ENCODE measurements around the gene PRKACA. TPM values are rescaled to one million over a fixed set of nuclear protein-coding genes. Genes with fewer than 3 reads are reported as not detected.

PRKACA gene
- total RNA-seq, 1 experiment from 2014 or later = 36.0 TPM

DNA sequence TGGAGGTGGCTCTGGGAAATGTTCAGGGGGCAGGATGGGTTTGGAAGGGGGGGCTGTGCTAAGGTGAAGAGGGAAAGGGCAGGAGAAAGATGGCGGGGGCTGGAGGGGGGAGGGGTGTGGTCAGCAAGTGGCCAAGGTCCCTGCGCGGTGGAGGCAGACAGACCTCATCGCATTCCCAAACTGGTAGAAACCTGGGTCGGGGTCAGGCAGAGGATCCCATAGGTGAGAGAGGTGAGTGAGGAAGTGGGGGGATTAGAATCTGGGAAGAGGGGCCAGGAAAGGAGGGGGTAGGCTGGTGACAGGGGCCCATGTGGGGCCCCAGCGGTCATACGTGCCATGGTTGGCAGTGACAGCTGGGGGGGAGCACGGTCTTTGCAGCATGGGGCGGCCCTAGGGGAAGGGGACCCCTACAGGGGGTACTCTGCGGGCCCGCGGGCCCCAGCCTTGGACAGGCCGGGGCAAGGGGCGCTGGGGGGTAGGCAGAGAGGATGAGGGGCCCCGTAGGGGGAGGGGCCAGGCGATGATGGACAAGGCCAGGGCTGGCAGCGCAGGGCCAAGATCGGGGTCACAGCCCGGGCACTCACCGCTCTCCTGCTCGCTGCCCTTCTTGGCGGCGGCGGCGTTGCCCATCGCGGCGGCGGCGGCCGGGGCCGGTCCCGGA is 514 bp downstream of the PRKACA start:
- DNase-seq (ENCODE audit: low read depth) = peak; percentile 22

DNA sequence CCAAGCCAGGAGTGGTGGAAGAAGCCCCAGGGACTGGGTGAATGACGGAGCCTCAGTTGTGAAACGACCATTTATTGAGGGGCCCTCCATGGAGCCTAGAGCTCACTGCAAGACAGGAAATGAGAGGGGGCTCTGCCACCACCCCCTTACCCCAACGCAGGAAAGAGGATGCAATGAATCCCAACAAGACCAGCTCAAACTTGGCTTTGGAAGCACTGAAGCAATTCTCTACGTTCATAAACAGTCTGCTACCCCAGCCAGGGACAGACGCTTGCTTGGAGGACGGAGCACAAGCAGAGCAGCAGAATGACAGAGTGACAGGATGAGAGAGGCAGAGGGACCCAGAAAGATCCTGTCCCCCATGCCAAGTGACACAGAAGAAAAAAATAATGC is 1.0 kb downstream of the PRKACA start:
- DNase-seq (ENCODE audit: low read depth) = no peak

DNA sequence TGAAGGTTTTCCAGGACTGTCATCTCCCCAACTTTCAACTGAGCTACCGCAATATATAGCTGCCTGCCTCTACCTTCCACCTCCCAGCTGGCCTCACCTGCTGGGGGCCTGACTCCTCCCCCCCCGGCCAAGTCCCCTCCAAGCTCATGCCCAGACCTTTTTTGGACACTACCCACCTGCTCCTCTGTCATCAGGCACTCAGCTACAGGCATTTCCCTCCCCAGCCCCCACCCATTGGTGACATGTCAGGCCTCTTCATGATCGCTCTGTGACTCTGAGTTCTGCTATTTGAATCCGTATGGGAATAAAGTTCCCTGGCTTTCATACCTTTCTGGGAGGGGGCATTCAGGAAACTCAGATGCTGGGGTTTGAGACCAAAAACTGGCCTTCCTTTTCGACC is 1.8 kb downstream of the PRKACA start:
- no peak for DNase-seq (ENCODE audit: low read depth)

DNA sequence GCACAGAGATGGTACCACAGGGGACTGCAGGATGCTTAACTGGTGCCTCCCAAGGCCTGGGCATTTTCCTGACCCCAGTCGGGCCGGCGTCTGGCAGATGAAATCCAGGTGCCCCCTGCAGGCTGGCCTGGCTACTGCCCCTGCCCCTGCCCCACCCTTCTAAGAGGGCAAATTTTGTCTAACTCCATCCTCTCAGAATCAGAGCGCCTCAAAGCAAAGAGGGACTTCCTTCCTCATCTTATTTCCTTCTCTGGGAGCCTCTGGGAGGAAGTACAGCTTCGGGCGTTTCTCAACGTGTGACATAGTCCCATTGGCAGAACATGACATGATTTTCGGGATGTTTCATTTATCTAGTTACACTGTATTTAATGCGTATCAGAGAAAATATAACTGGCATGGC is 2.7 kb downstream of the PRKACA start:
- DNase-seq (ENCODE audit: low read depth) = peak; percentile 50

DNA sequence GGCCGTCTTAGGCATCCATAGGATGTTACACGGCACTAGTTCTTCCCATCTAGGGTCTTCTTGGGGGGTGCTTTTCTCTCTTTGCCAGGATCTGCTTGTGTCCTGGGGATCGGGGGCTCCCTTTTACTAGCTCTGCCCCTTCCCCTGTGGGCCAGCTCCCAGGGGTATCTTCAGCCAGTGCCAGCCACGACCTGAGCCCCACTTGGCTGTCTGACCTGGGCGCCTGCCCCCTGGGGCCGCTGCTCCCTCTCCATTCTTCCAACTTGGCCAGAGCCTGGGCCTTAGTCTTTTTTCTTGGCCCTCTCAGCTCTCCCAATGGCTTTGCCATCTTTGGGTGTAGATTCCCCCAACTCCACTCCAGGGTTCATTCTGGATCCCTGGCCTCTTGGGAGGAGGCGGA is 3.1 kb downstream of the PRKACA start:
- no peak for DNase-seq (ENCODE audit: low read depth)

DNA sequence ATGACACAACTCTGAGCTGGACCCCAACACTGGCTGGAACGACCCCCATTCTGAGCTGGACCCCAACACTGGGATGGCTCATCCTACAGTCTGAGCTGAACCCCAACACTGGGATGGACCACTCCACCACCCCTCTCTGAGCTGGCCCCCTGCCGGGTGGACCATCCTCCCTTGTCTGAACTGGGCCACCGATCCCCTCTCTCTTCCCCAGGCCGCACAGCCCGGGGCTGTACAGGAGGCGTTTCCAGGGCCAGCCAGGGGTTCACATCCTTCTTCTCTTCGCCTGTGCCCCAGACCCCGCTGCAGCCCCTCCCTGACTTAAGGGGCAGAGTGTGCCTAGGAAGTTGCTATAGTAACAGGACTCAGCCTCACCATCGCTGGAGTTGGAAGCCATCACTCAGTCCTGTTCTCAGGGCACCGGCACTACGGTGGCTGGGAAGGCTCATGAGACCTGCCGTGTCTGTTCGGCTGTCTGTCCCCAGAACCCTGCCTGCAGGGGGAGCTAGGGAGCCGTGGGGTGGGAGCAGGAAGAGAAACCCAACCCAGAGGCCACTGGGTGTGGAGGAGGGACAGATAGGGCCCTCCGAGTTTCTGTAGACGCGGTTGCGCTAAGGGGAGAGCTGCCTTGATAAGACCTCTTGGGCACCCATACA is 3.7 kb downstream of the PRKACA start:
- DNase-seq (ENCODE audit: low read depth) = no peak

DNA sequence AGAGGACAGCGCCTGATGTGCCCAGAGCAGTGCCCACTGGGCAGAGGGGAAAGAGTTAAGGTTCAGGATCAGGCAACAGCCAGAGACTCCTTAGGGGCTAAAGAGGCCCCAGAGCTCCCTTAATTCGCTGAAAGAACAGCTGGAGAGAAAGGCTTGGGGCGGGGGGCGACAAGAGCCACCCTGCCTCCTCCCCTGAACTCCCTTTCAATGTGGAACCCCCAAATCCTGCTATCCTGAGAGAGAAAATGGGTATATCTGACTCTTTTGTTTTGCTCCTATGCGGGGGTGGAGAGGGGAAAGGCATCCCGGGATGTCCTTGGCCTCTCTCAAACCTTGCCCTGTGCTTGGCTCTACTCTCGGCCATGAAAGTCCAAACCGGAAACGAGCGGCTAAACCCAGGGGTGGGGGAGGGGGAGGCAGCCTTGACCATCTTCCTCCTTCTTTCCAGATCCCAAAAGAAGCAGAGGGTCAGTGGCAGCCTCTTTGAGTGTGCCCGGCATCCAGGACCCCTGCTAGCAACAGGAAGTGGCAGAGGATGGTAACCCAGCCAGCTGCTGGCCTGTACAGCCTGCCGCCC is 4.7 kb downstream of the PRKACA start:
- DNase-seq (ENCODE audit: low read depth) = no peak

DNA sequence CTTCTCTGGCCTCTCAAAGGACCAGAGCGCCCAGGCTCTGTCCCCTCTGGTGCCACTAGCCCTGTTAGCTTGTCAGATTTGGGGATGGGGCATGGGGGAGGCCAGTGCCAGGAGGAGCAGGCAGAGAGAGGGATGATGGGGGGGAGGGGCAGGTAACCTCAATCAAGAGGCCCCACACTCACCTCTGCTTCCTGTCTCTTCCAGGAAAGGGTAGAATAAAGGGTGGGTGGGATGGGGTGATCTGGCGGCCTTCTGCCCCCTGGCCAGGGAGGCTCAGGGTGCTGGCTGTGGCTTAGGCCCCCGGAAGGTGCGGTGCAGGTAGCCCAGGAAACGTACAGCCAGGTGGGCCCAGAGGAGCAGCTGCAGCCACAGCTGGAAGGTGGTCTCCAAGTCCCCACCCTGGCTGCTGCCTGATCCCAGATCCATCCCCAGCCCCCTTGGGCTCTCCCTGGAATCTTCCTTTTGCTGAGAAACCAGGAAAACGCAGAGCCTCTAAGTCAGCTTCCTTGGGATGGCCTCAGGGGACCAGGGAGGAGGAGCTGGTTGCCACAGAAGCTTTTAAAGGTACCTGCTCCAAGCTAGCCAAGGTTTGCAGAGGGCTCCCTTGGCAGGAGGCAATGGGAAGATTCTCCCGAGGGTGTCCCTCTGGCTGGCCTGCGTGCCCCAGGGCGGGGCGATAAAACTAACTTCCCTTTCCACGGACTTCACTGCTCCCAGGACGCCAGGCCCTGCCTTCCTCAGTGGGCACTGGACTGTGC is 5.3 kb downstream of the PRKACA start:
- DNase-seq (ENCODE audit: low read depth) = no peak

DNA sequence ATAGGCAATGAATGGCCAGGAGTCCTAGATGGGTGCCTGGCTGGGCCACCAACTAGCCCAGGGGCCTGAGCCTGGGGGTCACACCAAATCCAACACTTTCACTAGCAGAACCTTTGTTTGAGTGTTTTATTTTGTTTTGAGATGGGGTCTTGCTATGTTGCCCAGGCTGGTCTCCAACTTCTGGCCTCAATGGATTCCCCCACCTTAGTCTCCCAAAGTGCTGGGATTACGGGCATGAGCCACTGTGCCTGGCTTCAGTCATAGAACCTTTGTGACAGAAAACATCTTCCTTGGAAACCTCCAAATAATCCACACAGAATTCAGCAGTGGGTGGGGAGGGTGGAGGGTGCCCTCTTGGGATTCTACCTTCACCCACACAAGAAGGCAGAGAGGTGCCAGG is 6.1 kb downstream of the PRKACA start:
- DNase-seq (ENCODE audit: low read depth) = no peak

DNA sequence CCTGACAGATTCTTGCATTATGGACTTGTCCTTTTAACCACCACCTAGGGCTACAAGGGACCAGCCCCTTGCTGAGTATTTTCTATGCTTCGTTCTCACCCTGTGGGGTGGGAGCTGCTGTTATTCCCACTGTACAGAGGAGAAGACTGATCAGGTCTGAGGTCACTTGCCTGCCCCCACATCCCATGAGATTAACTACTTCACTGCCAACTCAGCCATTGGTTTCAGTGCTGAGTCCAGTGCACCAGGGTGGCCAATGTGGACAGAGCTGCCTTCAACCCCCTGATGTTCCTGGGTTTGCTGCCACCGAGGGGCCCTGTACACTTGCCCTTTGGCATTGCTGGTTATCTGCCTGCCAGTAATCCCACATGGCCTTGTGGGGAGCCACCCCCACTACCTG is 6.9 kb downstream of the PRKACA start:
- no peak for DNase-seq (ENCODE audit: low read depth)

DNA sequence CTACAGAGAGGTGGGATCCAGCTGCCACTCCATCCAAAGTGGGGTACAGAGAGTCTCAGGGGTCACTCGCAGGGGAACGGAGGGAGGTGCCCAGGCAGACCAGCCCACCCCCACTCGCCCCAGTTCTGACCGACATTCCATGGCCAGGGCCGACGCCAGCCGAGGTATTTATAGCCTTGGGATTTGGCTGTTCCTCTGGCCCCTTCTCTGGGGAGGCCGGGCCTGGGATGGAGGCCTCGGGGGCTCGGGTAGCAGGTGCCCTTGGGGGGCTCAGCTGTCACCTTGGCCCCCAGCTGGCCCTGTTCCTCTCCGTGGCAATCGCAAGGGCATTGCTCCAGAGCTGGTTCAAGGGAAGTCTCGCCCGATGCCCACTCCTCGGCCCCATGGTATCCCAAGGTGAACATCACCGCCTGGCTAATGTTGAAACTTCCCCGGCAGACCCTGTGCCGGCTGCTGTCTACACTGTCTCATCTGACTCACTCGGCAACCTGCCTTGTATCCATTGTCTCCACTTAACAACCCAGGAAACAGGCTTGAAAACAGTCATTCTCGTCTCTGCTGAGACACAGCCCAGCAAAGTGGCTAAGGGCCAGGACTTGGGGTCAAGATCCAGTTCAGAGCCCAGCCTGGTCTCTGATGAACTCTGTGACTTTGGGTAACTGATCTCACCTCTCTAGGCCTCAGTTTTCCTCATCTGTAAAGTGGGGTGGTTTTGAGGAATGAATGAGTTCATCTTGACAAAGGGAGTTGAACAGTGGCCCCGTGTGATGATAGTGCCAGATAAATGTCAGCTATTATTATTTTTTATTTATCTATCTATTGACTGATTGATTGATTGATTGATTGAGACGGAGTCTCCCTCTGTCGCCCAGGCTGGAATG is 9.7 kb downstream of the PRKACA start:
- DNase-seq (ENCODE audit: low read depth) = peak; percentile 41

DNA sequence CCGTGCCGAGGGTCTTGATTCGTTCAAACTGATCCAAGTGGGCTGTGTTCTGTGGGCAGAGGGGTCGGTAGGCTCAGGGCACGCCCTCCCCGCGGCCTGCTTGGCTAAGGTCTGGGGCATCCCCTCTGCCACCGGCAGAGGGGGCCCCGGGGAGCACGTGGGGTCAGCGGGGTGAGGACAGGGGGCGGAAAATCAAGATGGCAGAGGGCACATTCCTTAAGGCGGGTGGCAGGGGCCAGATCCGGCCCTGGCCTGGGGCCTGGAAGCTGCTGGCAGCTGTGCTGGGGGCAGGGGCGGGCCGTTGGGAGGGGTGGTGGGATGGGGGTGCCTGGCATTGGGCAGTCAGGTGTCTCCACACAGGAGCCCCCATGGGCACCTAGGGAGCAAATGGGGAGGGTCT is 10.7 kb downstream of the PRKACA start:
- DNase-seq (ENCODE audit: low read depth) = no peak

DNA sequence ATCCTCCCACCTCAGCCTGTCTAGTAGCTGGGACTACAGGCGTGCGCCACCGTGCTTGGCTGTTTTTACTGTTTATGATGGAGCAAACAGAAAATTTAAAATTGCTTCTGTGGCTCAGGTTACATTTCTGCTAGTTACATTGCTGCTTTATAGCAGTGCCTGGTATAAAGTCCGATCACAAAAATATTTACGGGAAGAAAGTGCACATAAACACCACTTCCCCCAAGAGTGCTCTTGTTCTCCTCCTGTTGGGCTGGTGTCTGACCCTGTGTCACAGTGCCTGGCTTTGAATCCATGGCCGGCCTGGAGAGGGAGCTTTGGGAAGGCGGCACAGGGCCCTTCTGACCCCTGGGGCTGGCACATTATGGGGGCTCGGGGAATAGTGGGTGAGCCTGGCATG is 11.9 kb downstream of the PRKACA start:
- DNase-seq (ENCODE audit: low read depth) = no peak

DNA sequence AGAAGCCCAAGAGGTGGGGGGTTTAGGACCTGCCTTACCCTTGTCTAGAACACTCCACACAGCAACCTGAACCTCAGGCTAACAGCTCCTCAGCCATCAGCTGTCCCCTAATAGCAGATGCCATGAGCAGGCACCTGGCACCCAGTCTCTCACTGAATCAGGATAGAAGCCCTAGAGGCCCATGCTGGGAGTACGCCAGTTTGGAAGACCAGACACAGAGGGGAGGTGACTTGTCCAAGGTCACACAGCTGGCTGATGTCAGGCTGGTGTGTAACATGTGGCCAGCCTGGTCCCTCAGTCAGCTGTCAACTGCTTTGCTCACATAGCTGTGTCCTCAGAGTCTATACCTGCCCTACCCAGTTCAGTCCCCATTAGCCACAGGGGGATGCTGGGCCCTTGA is 14.3 kb downstream of the PRKACA start:
- no peak for DNase-seq (ENCODE audit: low read depth)

DNA sequence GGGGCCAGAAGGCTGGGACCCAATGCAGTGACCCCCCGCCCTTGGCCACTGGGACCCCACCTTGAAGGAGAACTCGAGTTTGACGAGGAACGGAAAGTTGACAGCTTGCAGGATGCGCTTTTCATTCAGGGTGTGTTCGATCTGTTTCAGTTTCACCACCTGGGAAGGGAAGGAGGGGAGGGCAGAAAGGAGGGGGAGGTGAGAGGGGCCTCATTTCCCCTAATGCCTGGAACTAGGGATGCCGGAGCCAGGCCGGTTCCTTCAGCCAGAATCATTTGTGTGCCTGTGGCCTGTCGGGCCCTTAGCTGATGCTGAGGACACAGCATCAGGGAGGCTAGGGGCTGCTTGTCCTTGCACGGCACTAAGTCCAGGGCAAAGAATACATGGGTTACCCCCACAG is 14.8 kb downstream of the PRKACA start:
- DNase-seq (ENCODE audit: low read depth) = no peak

DNA sequence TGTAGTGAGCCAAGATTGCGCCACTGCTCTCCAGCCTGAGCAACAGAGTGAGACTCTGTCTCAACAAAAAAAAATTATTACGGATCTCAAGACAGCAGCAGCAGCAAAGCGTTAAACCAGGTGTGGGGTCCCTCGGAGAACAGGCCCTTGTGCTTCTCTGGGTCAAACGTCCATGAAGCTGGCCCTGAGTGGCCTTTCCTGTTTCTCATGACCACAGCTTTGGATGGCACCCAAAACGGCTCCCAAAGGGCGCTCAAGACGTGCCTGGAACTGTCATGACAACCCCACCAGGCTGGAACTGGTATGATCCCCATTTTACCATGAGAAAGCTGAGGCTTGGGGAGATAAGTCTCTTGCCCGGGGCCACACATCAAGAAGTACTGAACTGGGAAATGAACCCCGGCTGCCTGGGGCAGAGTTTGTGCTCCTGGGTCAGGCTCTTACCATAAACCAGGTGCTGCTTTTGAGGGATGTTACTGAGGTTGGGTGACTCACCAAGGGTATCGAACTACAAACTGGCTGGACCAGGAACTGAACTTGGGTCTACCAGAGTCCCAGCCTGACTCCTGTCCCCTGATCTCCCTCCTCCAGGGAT is 15.4 kb downstream of the PRKACA start:
- no peak for DNase-seq (ENCODE audit: low read depth)

DNA sequence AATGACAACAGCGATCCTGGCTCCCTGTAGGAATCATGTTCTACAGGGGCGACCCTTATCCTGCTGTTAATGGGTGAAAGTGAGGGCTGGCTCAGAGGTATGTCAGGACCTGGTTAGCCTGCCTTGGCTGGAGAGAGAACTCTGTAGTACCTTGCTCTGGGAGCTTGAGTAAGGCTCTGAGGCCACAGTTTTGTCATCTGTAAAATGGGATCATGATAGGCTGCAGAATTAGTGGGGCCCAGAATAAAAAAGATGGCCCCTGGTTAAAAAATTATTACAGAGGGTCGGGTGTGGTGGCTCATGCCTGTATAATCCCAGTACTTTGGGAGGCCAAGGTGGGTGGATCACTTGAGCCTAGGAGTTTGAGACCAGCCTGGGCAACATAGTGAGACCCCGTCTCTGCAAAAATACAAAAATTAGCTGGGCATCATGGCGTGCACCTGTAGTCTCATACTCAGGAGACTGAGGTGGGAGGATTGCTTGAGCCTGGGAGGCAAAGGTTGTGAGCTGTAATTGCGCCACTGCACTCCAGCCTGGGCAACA is 16.5 kb downstream of the PRKACA start:
- DNase-seq (ENCODE audit: low read depth) = no peak

DNA sequence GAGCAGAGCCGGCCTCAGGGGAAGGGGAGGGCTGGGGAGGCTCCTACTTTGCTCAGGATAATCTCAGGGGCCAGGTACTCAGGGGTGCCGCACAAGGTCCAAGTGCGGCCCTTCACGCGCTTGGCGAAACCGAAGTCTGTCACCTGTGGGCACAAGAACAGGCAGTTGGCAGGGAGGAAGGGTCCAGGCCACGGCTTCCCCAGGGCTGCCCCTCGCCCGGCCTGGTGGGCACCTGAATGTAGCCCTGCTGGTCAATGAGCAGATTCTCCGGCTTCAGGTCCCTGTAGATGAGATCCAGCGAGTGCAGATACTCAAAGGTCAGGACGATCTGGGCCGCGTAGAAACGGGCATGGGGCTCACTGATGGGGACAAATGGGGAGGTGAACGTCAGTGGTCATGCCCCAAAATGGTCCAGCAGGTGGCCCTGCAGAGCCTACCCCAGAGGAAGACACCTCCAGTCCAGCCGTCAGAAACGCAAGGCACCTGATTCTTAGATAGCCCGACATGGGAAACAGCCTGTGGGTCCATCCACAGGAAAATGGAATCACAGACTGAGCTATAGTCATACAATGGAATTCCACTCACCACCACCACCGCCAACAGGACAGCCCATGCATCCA is 19.9 kb downstream of the PRKACA start:
- no peak for DNase-seq (ENCODE audit: low read depth)

DNA sequence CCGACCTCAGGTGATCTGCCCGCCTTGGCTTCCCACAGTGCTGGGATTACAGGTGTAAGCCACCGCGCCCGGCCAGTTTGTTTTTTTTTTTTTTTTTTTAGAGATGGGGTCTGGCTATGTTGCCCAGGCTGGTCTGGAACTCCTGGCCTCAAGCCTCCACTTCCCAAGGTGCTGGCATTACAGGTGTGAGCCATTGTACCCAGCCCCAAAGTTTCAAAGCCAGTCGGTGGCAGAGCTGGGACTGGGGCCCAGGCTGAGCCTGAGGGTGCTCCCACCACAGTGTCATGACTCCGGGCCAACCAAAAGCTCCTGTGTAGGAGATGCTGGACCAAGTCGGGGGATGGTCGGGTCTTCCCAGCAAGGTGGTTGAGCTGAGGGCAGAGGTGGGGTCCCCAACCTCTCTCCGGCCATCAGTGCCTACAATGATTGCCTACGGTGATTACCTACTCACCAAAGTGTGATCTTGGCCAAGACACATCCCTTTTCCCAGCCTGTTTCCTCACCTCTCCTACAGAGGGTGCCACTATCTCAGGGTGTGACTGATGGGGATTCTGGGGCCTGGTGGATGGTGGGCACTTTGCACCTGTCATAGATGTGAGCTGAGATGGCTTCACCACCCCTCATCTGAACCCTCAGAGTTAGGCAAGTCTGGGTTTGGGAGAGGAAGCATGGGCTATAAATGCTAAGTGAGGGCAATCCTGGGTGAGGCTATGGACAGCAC is 21.1 kb downstream of the PRKACA start:
- DNase-seq (ENCODE audit: low read depth) = no peak

DNA sequence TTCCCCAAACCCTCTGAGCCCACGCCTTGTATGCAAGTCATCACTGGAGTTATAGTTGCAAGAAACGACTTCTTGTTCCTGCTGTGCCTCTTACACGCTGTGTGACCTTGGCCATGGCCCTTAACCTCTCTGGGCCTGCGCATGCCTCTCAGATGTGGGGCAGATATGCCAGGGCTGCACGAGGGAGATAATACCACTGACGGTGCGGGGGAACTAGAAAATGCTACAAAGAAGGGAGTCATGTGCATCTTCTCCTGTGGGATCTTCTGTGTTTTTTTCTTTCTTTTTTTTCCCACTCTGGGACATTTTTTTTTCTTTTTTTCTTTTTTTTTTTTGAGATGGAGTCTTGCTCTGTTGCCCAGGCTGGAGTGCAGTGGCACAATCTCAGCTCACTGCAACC is 22.7 kb downstream of the PRKACA start:
- no peak for DNase-seq (ENCODE audit: low read depth)
